OCI-LY3 (cell line): ENCODE data around the gene SRRM5.

ENCODE experiments used
- H2AFZ ChIP-seq: fragments of 200-600, 300-600 bp; shearing (Covaris generic); 2 replicates; pipeline ENCODE4 v1.6.0; 2014; ENCODE audit warnings: antibody characterized with exemption, low read depth, low read length
- H3K27ac ChIP-seq: fragments of 200-600, 300-600 bp; sonication (generic); 2 replicates; pipeline ENCODE4 v1.5.1; 2014; ENCODE audit warnings: mild to moderate bottlenecking, low read length, moderate library complexity, mixed read lengths
- H3K27me3 ChIP-seq: fragments of 200-600, 300-600 bp; sonication (generic); 2 replicates; pipeline ENCODE4 v1.6.1; 2014; ENCODE audit warnings: low read depth, low read length, mixed read lengths
- H3K36me3 ChIP-seq: fragments of 200-600, 300-600 bp; sonication (generic); replicated peaks from 2 replicates; pipeline ENCODE3; 2014; ENCODE audit warnings: low read depth, low read length, mixed read lengths
- H3K4me1 ChIP-seq: fragments of 300-600, 200-600 bp; sonication (generic); 2 replicates; pipeline ENCODE4 v1.6.1; 2014; ENCODE audit warnings: low read length, mixed read lengths
- H3K4me2 ChIP-seq: fragments of 200-600, 300-600 bp; sonication (generic); 2 replicates; pipeline ENCODE4 v1.6.1; 2014; ENCODE audit warnings: low read length, mixed read lengths
- H3K4me3 ChIP-seq: fragments of 300-600, 200-600 bp; sonication (generic); 2 replicates; pipeline ENCODE4 v1.5.1; 2014; ENCODE audit warnings: antibody characterized with exemption, mild to moderate bottlenecking, low read length, moderate library complexity
- H3K79me2 ChIP-seq: fragments of 300-600, 200-600 bp; shearing (Covaris generic); 2 replicates; pipeline ENCODE4 v1.6.1; 2014; ENCODE audit warnings: mild to moderate bottlenecking, low read length, mixed read lengths
- H3K9ac ChIP-seq: fragments of 300-600, 200-600 bp; shearing (Covaris generic); 2 replicates; pipeline ENCODE4 v1.6.0; 2014; ENCODE audit warnings: mild to moderate bottlenecking, low read length, moderate library complexity
- H3K9me3 ChIP-seq: fragments of 200-600, 300-600 bp; shearing (Covaris generic); 2 replicates; pipeline ENCODE4 v1.6.1; 2014; ENCODE audit warnings: low read length, mixed read lengths; ENCODE audit not compliant: insufficient read depth
- H4K20me1 ChIP-seq: fragments of 200-600, 300-600 bp; sonication (generic); 2 replicates; pipeline ENCODE4 v1.6.1; 2016; ENCODE audit warnings: low read length, mixed read lengths; ENCODE audit not compliant: insufficient read depth
- CTCF ChIP-seq: fragments of 200-600, 300-600 bp; sonication (generic); IDR thresholded peaks from 2 replicates; pipeline ENCODE4 v1.5.1; 2014; ENCODE audit warnings: antibody characterized with exemption, low read length, low read depth
- EZH2phosphoT487 ChIP-seq: fragments of 200-600 bp; shearing (Covaris generic); IDR thresholded peaks from 2 replicates; pipeline ENCODE4 v1.6.1; 2018; ENCODE audit warnings: antibody characterized with exemption, mixed run types, low read depth

SRRM5 gene

GRCh38 chr19:43651758-43652545 is 40.1 kb downstream of the SRRM5 start:
- Histone ChIP-seq H3K27ac (no peak overlapping the region), H3K79me2 (no peaks in the 10 kb centered on the region), H3K4me2 (peak overlapping the region; percentile 58), H3K36me3 (no peaks in the 10 kb centered on the region), H3K4me1 (peaks cover 4% of the 10 kb centered on the region; the same call in 1 of the 2 replicates), H3K9me3 (no peaks in the 10 kb centered on the region), H3K9ac (peak overlapping the region; percentile 27), H3K27me3 (no peaks in the 10 kb centered on the region), H4K20me1 (no peaks in the 10 kb centered on the region), H3K4me3 (peak overlapping the region; percentile 63), H2AFZ (peak overlapping the region; percentile 92)
- peak; percentile 86 for TF ChIP-seq CTCF
- TF ChIP-seq EZH2phosphoT487 = no peak

- Histone ChIP-seq H2AFZ (peak overlapping the region; percentile 92), H3K27me3 (no peaks in the 10 kb centered on the region)
Measured at GRCh38 chr19:43652546-43652874, 40.6 kb downstream of the SRRM5 start.

DNA sequence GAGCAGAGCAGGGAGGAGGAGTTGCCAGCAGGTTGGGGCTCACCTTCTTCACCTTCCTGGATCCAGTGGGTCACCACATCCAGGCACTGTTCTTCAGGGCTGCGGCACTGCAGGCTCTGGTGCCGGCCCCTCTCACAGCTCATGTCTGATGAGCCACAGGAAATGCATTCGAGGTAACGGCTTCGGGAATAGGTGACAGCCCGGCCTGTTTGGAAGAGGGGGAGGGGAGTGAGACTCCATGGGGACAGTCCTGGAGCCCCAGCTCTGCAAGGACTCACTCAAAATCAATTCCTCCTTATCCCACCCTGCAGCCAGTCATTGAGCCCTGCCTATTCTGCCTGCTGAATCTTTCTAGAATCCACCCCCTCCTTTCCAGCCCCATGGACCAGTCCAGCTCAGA is 44.5 kb downstream of the SRRM5 start:
- no peaks in the 10 kb centered on the region for H3K27me3 ChIP-seq
- H3K9ac ChIP-seq = no peak overlapping the region
- no peaks in the 10 kb centered on the region for H3K9me3 ChIP-seq
- H2AFZ ChIP-seq = no peak overlapping the region
- TF ChIP-seq CTCF = no peak
- no peak for TF ChIP-seq EZH2phosphoT487
- H3K27ac ChIP-seq = no peak overlapping the region
- H4K20me1 ChIP-seq = no peaks in the 10 kb centered on the region
- H3K4me2 ChIP-seq = no peak overlapping the region
- H3K36me3 ChIP-seq = no peaks in the 10 kb centered on the region
- H3K79me2 ChIP-seq = no peaks in the 10 kb centered on the region
- peaks cover 4% of the 10 kb centered on the region; the same call in 1 of the 2 replicates for H3K4me1 ChIP-seq
- no peak overlapping the region for H3K4me3 ChIP-seq

More at GRCh38 chr19:43652546-43652874, 40.6 kb downstream of the SRRM5 start:
- Histone ChIP-seq H3K4me1 (peaks cover 4% of the 10 kb centered on the region; the same call in 1 of the 2 replicates), H3K79me2 (no peaks in the 10 kb centered on the region), H4K20me1 (no peaks in the 10 kb centered on the region), H3K9ac (no peak overlapping the region), H3K4me2 (peak overlapping the region; percentile 58; the same call in 1 of the 2 replicates), H3K36me3 (no peaks in the 10 kb centered on the region), H3K9me3 (no peaks in the 10 kb centered on the region), H3K27ac (no peak overlapping the region), H3K4me3 (no peak overlapping the region)
- TF ChIP-seq EZH2phosphoT487 = no peak
- TF ChIP-seq CTCF = no peak

- no peak overlapping the region for H3K9ac ChIP-seq
- H2AFZ ChIP-seq = no peak overlapping the region
- no peak overlapping the region for H3K27ac ChIP-seq
- no peak overlapping the region for H3K4me3 ChIP-seq
- no peaks in the 10 kb centered on the region for H3K79me2 ChIP-seq
- H3K9me3 ChIP-seq = no peaks in the 10 kb centered on the region
- H4K20me1 ChIP-seq = no peaks in the 10 kb centered on the region
- H3K36me3 ChIP-seq = no peaks in the 10 kb centered on the region
- TF ChIP-seq EZH2phosphoT487 = no peak
- no peak for TF ChIP-seq CTCF
- H3K27me3 ChIP-seq = no peaks in the 10 kb centered on the region
- no peaks in the 10 kb centered on the region for H3K4me1 ChIP-seq
- H3K4me2 ChIP-seq = no peak overlapping the region
Measured at GRCh38 chr19:43658001-43658400, 46.1 kb downstream of the SRRM5 start.
